GM19372 (cell line): Measurements from ENCODE around the gene LRRC9.
A peak's percentile ranks its signal among the peaks of the same experiment; 100 is the strongest.
"Not testable (repeated sequence)": the region's sequence is repeated elsewhere in the genome, so short reads cannot be mapped to it uniquely, and the experiment has no call there.

Experiments used
- ATAC-seq: cut with Tn5 transposase; IDR thresholded peaks from one replicate; pipeline ENCODE4 v1.9.1; 2021; ENCODE audit warnings: mild to moderate bottlenecking, low read depth, moderate library complexity; ENCODE audit not compliant: unreplicated experiment

Gene LRRC9

DNA sequence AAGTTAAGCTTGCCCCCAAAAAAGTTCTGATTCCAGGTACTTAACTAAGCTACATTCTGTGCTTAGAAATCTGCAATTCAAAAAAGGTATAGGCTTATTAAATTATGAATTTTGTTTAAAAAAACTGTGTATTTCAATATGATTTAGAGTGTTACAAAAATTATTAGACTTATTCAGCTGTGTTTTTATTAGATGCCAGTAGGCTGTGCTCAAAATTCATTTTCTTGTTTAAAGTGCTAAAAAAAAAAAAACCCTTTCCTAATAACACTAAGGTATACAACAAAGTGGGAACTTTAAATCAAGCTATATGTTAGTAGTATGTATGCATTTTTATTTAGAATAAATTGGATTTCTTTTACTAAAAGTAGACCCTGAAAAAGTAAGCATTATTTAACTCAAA, 25.0 kb downstream of the LRRC9 start:
- ATAC-seq: no peak

DNA sequence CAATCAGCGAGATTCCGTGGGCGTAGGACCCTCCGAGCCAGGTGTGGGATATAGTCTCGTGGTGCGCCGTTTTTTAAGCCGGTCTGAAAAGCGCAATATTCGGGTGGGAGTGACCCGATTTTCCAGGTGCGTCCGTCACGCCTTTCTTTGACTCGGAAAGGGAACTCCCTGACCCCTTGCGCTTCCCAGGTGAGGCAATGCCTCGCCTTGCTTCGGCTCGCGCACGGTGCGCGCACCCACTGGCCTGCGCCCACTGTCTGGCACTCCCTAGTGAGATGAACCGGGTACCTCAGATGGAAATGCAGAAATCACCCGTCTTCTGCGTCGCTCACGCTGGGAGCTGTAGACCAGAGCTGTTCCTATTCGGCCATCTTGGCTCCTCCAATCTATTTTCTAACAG, 32.2 kb downstream of the LRRC9 start:
- ATAC-seq: not testable (repeated sequence)

DNA sequence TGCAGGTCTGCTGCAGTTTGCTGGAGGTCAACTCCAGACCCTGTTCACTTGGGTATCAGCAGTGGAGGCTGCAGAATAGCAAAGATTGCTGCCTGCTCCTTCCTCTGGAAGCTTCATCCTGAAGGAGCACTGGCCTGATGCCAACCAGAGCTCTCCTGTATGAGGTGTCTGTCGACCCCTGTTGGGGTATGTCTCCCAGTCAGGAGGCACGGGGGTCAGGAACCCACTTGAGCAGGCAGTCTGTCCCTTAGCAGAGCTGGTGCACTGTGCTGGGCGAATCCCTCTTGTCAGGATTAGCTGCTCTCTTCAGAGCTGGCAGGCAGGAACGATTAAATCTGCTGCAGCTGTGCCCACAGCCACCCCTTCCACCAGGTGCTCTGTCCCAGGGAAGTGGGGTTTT, 37.9 kb downstream of the LRRC9 start:
- not testable (repeated sequence) for ATAC-seq

DNA sequence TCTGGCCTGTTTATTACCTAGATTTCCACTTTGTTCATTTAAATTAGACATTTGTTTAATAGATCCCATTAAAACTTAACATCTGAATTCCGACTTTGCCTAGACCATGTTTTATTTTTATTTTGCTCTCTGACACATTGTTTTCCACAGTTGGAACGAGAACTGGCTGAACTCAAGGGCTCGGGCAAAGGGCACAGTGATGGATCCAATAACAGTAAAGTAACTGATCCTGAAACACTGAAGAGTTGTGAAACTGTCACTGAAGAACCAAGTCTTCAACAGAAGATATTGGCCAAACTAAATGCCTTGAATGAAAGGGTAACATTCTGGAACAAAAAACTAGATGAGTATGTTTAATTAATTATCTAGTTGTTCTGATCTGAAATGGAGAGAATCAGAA, 39.7 kb downstream of the LRRC9 start:
- no peak for ATAC-seq

DNA sequence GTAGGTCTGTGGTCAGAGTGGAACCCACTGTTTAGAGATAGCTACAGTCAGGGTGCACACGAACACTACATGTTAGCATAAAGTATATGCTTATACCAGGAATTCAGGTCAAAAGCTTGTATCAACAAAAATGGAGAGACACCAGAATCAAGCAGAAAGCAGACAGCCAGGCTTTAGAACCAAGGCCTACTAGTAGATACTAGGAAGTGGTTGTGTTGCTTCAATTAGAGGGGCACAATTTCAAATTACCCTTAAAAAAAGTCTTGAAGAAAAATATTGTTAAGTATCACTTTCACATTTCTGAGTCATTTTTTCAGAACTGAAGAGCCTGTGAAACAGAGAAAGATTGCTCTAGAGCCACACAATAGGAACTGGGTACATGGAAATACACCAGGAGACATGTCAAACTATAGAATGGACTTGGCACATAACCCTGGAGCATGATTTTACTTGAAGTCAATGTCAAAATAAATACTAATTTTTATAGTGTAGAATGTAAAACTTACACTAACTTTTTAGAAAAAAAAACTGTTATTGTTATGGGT, 41.6 kb downstream of the LRRC9 start:
- no peak for ATAC-seq

DNA sequence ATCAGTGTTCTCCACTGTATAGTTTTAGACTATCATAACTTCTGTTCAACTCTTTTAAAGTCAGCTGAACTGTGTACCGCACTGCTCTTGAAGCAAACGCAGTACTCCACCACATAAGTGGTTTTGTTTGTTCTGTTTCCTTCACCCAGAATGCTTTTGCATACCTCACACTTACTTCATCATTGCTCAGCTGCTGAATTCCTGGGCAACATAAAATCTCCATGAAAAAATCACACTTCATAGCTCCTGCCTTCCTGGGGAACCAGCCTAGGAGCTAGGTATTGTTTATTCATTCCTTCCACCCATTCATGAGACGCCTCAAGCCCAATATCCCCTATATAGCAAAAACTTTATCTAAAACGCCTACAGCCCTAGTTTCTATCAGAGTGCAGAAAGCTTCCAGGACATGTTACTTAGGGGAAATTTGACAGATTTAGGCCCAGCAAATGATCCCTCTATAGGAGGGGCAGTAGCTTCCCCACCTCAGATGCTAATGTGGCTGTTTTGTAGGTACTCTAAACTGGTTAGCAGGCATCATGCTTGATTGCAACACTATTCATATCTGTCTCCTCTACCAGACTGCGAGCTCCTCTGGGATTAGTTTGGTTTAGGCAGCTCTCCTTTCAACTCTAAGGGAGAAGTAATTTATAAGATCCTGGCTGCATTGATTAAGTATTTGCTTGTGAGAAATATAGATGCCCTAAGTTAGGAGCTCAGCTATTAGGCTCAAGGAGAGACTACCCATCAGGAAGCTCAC, 44.5 kb downstream of the LRRC9 start:
- ATAC-seq: peak; percentile 25

DNA sequence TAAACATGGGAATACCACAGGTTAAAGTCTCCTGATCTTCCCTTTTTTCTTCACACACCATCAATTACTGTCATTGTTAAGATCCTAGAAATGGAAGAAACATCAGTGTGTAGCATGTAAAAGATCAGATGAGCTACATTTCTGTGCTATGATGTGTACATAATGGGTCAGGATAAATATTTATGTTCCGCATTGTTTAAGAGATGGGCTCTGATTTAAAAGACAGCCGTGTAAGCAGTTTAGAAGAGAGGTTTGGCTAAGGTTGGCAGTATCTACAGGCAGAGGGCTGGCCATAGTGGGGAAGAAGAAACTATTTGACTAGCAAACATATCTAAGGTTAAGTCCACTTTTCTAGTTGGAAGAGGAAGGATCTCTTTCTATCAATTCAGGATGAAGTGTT, 49.4 kb downstream of the LRRC9 start:
- no peak for ATAC-seq

DNA sequence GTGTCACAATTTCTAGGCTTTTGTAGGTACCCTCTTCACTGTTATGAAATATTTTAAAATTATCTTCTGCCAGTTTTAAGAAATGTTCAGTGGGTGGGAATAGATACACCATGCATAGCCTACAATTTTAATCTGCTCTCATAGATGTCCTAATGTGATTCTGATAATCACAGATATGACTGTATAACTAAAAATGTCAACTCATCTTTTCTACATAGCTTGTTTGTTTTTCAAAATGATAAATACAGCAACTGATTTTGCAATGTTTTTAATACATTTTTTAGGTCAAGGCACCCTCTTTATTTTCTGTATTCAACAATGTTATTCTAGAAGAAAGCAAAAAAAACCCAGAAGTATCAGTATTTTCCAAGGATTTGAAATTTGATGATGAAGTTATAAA, 61.6 kb downstream of the LRRC9 start:
- ATAC-seq: no peak

DNA sequence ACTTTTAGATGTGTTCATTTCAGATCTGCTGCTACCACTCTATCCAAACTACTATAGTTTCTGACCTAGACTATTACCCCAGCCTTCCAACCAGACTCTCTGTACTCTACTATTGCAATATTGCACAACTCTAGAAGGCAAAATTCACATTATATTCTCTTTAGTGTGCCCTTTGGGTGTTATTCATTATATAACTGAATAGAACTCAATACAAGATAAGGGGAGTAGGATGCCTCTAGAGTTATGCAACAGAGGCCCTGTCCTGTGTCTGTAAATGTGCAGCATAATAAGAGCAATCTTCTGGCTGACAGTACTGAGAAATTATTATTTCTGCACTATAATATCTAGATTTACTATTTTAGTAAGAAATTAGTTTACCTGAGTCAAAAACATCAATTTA, 63.1 kb downstream of the LRRC9 start:
- no peak for ATAC-seq

DNA sequence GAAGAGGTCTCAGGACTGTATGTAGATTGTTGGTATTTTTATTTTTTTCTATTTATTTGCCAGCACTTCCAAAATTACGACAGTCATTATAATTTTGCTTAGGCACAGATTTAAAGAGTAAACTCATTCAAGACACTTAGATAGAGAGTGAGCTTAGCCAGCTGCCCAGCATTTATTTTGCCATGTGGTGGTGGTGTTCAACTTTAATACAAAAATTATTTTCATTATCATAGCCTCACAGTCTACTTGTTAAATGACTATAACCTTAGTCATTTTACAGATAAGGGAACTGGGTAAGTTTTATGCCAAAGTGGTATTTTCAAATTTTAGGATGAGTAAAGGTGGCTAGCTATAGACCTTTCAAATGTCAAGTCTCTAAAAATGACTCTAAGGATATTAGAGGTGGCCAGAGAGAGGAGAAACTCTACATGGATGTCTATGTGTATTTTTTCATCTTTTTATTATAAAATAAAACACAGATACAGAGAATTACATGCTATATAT, 66.7 kb downstream of the LRRC9 start:
- no peak for ATAC-seq

DNA sequence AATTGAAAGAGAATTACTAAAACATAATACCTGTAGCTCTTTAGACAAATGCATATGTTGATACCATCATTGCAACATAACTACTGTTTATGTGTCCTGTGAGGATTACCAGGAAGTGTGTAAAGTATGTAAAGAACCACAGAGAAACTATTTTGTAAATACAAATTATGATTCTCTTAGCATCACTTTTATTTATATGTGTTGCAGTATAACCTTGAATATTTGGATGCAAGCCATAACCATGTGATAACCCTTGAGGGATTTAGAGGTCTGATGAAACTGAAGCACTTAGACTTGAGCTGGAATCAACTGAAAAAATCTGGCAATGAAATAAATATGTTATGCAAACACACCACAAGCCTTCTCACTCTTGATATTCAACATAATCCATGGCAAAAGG, 77.5 kb downstream of the LRRC9 start:
- no peak for ATAC-seq

DNA sequence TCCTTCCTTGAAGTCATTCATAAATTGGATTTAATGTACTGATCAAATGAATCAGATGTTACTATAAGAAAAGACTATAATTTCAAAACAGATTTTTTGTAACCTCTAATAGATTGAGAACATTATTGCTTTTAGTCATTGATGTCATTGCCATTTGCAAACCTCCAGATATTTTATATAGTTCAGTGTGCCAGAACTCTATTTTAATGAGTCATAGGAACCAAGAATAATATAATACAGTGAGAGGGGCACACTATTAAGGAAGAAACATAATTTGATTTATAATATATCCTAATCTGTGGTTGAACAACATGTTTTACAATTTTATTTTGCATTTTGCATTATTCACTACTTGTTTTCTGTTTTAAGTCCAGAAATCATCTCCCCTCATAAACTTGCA, 78.0 kb downstream of the LRRC9 start:
- no peak for ATAC-seq

DNA sequence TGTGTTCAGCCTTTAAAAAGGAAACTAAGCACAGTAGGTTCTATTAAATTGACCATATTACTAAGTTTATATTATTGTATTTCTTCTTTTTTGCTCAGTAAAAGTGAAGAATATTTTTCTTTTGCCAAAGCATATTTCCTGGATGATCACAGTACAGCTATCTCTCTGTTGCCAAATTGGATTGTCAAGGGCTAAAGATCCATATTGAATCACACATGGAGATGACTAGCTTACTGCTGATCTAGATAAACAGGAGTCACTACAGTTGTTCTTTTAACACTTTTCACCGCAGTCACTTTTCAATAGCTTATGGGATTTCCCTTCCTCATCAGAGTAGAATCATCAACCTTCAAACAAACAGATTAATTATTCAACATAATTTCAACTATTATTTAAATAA, 78.6 kb downstream of the LRRC9 start:
- no peak for ATAC-seq

DNA sequence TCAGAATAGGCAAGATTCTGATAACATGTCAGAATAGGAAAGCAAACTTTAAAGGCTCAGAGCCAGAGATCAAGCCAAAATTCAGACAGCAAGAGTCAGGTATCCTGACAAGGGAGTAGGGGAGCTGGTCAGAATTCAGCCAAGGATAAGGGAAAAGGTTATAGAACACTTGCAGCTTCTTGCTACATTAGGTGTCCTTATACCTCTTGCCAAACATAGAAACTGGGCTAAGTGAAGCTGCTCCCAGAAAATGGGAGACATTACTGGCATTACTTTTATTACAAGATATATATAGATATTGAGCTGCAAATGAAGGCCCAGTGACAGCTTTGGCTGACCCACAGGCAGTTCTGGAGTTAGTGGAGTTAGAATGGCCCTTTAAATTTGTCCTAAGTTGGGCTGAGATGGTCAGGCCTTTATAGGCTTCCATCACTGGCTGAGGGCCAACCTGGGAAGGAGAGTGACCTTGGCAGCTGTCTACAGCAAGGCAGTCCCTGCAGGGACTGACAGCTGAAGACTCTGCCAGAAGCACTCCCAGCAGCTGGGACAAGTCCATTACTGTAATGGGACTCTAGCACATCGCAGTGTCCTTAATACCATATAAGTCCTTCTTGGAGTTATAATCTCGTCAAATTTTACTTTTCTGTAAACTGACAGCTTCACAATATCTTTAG, 83.0 kb downstream of the LRRC9 start:
- ATAC-seq: no peak

DNA sequence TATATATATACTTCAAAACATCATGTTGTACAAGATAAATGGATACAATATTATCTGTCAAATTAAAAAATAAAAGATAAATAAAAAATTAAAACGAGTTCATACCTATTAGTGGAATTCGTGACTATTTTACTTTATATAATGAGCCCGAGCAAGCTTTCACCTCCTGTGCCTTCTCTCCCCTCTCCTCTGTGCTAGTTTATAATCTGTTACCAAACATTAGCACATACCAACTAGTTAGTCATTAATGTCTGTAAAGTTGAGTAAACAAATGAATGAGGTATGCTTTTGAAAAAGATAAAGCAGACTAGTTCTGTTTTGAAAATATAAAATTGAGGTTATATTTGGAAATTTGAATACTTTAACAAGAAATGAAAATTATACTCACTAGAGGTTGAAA, 84.0 kb downstream of the LRRC9 start:
- no peak for ATAC-seq

DNA sequence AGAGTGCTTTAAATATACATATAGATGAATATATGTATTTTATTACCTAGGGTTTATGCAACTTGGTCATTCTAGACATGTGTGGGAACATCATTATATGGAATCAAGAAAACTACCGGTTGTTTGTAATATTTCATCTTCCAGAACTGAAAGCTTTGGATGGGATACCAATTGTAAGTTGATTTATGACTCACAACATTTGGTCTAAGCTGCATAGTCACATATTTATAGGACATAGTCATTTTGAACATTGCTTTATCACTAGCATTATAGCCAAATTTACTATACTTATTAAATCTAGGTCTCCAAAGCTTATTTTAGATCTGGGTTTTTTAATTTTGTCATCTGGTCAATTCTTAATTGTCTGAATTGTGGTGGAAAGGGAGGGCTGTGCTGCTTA, 88.1 kb downstream of the LRRC9 start:
- ATAC-seq: no peak

DNA sequence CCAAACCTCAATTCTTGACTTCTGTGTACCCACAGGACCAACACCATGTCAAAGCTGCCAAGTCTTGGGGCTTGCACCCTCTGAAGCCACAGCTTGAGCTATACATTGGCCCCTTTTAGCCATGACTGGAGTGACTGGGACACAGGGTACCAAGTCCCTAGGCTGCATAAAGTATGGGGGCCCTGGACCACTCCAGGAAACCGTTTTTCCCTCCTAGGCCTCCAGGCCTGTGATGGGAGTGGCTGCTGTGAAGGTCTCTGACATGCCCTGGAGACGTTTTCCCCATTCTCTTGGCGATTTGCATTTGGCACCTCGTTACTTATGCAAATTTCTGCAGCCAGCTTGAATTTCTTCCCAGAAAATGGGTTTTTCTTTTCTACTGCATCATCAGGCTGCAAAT, 90.3 kb downstream of the LRRC9 start:
- ATAC-seq: not testable (repeated sequence)

DNA sequence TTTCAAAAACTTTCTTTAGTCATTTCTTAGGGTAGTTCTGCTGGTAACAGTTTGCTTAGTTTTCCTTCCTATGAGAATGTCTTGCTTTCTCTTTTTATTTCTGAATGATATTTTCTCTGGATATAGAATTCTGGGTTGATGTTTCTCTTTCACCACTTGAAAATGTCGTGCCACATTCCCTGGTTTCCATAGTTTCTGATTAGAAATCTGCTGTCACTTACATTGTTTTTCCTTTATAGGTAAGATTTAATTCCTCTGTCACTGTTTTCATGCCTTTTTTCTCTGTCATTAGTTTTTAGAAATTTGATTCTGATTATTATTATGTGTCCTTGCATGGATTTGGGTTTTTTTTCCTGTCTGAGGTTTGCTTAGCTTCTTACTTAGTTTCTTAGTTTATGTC, 94.5 kb downstream of the LRRC9 start:
- no peak for ATAC-seq

DNA sequence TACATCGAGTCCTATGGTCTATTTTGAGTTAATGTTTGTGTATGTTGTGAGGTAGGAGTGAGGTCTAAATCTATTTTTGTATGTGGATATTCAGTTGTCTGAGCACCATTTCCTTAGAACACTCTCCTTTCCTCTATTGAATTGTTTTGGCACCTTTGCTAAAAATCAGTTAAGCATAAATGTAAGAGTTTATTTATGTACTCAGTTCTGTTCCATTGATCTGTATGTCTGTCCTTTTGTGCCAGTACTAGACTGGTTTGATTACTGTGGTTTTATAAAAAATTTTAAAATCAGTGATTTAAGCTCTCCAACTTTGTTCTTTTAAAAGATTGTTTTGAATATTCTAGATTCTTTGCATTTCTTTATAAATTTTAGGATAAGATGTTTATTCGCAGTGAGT, 101.7 kb downstream of the LRRC9 start:
- no peak for ATAC-seq

DNA sequence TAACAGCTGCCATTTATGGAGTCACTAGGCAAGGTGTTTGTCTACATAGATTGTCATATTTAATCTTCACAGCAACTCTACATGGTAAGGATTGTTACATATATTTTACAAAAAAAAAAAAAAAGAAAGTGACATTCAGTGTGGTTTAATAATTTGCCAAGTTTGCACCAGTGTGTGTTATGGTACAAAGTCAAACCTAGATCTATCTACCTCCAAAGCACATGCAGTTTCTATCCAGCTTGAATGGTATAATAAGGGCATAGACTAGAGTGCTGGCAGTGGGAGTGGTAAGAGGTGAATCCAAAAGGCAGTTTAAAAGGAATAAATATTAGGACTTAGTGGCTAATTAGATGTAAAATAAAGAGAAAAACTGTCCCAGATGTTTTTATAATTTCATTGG, 105.6 kb downstream of the LRRC9 start:
- no peak for ATAC-seq

DNA sequence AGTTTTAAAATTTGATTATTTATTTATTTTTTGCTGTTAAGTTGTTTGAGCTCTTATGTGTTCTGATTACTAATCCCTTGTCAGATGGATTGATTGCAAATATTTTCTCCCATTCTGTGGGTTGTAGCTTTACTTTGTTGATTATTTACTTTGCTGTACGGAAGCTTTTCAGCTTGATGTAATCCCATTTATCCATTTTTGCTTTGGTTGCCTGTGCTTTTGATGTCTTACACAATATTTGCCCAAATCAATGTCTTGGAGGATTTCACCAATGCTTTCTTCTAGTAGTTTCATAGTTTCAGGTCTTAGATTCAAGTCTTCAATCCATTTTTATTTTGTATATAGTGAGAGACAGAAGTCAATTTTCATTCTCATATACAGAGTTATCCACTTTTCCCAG, 115.2 kb downstream of the LRRC9 start:
- no peak for ATAC-seq

DNA sequence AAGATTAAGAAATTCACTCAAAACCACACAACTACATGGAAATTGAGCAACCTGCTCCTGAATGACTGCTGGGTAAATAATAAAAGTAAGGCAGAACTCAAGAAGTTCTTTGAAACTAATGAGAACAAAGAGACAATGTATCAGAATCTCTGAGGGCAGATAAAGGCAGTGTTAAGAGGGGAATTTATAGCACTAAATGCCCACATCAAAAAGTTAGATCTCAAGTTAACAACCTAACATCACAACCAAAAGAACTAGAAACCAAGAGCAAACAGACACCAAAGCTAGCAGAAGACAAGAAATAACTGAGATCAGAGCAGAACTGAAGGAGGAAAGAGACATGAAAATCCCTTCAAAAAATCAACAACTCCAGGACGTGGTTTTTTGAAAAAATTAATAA, 128.0 kb downstream of the LRRC9 start:
- not testable (repeated sequence) for ATAC-seq
